ENCODE data around the gene CDC42EP4. TPM values are rescaled to one million over a fixed set of nuclear protein-coding genes. Genes with fewer than 3 reads are reported as not detected.
A peak's percentile ranks its signal among the peaks of the same experiment; 100 is the strongest.

The CDC42EP4 gene
- total and polyA plus RNA-seq, 9 of the 15 experiments (the other 6 are each of a cell fraction or from before 2014, with no cell fraction given) = 0.65 to 20.8 (median 12.3) TPM

DNA sequence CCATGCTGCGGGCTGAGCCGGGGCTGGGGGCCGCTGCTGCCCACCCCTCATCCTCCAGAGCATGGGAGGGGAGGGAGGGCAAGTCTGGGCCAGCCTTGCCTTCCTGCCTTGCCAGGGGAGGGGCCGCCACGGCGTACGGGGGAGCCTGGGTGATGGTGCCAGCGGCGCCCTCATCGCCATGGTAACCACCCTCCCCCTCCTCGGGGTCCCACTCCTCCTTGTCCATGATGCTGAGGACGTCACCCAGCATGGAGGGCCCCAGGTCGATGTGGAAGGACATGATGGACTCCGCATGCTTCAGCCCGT is 26.2 kb downstream of the CDC42EP4 start:
- Histone ChIP-seq H3K4me3 (no peak overlapping the region), H3K27me3 (ENCODE audit: control insufficient read depth in 2 of 2, insufficient read depth in 2 of 2, low read length in 2 of 2) (no peaks in the 10 kb centered on the region), H3K36me3 (ENCODE audit: control insufficient read depth, insufficient read depth, low read length) (peaks cover 22% of the 10 kb centered on the region; the same call in 2 of the 3 replicates), H4K20me1 (replicated peaks; ENCODE audit: control insufficient read depth, insufficient read depth, low read length) (peaks cover 37% of the 10 kb centered on the region), H3K9ac (ENCODE audit: insufficient read depth in 1 of 2, low read depth in 2 of 2, low read length in 2 of 2) (no peak overlapping the region), H3K79me2 (ENCODE audit: control insufficient read depth, insufficient read depth, low read length) (peaks cover 15% of the 10 kb centered on the region; the same call in 2 of the 3 replicates), H3K9me1 (ENCODE audit: control insufficient read depth, insufficient read depth, low read length) (peaks cover 4% of the 10 kb centered on the region), H3K4me1 (replicated peaks in 1 of 2; ENCODE audit: control insufficient read depth in 2 of 2, insufficient read depth in 2 of 2, low read length in 2 of 2) (peaks cover 20 to 43% of the 10 kb centered on the region in 2 experiments), H3K9me3 (replicated peaks; ENCODE audit: control insufficient read depth, insufficient read depth, low read depth, low read length) (no peaks in the 10 kb centered on the region), H3K27ac (ENCODE audit: extremely low read depth, low read depth, low read length) (no peak overlapping the region), H2AFZ (ENCODE audit: low read depth, low read length) (no peak overlapping the region), H3K4me2 (ENCODE audit: insufficient read depth, low read length) (no peak overlapping the region)
- BruUV-seq (replicated peaks) = no TSS peak
- intact Hi-C loops (cut with micrococcal nuclease) (no loop called here), in situ Hi-C loops (cut with MboI) (no loop called here)
- WGBS (ENCODE audit: insufficient coverage, low coverage, missing lambda C conversion rate) = 93% methylated on average over 8 of the region's 15 CpGs
- FAIRE-seq (no peak), DNase-seq (ENCODE audit: extremely low read depth in 1 of 4, low spot score in 3 of 4) (no peak), ATAC-seq (no peak)
- ChIA-PET POLR2A (no interaction called here), CTCF (ENCODE audit: low intra/inter-chr PET ratio) (no interaction called here)
- no peak for TF ChIP-seq CCNT2 (IDR thresholded peaks at IDR 0.05; ENCODE audit: borderline replicate concordance, extremely low read depth, insufficient read length, low read depth, low read length)
- TF ChIP-seq PHB2 (IDR thresholded peaks at IDR 0.05; ENCODE audit: low read depth) = no peak
- no peak for TF ChIP-seq ZNF282 (CRISPR knock-in tag; IDR thresholded peaks at IDR 0.05)
- TF ChIP-seq KHSRP (IDR thresholded peaks at IDR 0.05) = no peak
- TF ChIP-seq RFX1 (IDR thresholded peaks at IDR 0.05) = peak; percentile 69

DNA sequence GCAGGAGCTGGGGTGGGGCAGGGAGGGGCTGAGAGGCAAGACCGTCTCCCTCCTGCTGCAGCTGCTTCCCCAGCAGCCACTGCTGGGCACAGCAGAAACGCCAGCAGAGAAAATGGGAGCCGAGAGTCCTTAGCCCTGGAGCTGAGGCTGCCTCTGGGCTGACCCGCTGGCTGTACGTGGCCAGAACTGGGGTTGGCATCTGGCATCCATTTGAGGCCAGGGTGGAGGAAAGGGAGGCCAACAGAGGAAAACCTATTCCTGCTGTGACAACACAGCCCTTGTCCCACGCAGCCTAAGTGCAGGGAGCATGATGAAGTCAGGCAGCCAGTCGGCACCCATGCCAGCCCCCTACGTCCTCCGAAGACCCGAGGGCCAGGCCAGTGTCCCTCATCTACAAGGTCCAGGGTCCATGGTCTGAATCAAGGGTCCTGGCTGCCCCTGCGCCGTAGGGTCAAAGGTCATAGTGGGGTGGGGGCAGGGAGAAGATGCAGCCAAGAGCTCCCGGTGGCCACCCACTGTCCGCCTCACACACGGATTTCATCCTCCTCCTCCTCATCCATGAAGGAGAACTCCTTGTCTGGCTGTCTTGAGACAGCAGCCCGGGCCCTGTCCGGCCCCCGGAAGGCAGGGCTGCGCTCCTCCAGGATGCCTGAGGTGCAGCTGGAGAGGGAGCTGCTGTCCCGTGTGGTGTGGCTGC is 26.7 kb downstream of the CDC42EP4 start:
- in situ Hi-C loops (cut with MboI) = no loop called here
- Histone ChIP-seq H2AFZ (ENCODE audit: low read depth, low read length) (no peak overlapping the region), H3K79me2 (ENCODE audit: control insufficient read depth, insufficient read depth, low read length) (peaks cover 10% of the 10 kb centered on the region; the same call in 2 of the 3 replicates), H4K20me1 (replicated peaks; ENCODE audit: control insufficient read depth, insufficient read depth, low read length) (peaks cover 32% of the 10 kb centered on the region), H3K9me1 (ENCODE audit: control insufficient read depth, insufficient read depth, low read length) (peaks cover 4% of the 10 kb centered on the region), H3K4me1 (replicated peaks in 1 of 2; ENCODE audit: control insufficient read depth in 2 of 2, insufficient read depth in 2 of 2, low read length in 2 of 2) (peaks cover 15 to 39% of the 10 kb centered on the region in 2 experiments), H3K27ac (ENCODE audit: extremely low read depth, low read depth, low read length) (no peak overlapping the region), H3K4me2 (ENCODE audit: insufficient read depth, low read length) (no peak overlapping the region), H3K4me3 (no peak overlapping the region), H3K36me3 (ENCODE audit: control insufficient read depth, insufficient read depth, low read length) (peaks cover 22% of the 10 kb centered on the region; the same call in 2 of the 3 replicates), H3K27me3 (ENCODE audit: control insufficient read depth in 2 of 2, insufficient read depth in 2 of 2, low read length in 2 of 2) (no peaks in the 10 kb centered on the region), H3K9me3 (replicated peaks; ENCODE audit: control insufficient read depth, insufficient read depth, low read depth, low read length) (no peaks in the 10 kb centered on the region), H3K9ac (ENCODE audit: insufficient read depth in 1 of 2, low read depth in 2 of 2, low read length in 2 of 2) (no peak overlapping the region)
- TF ChIP-seq NR2C1 (IDR thresholded peaks at IDR 0.05) (peak; percentile 67), NR2C1 (tag; IDR thresholded peaks at IDR 0.05) (peak; percentile 81), TRIM28 (IDR thresholded peaks at IDR 0.05) (no peak), RBFOX2 (IDR thresholded peaks at IDR 0.05; ENCODE audit: low read depth, low read length) (no peak), ZNF830 (CRISPR knock-in tag; IDR thresholded peaks at IDR 0.05) (no peak), KDM1A (IDR thresholded peaks at IDR 0.05) (no peak), NCOA1 (IDR thresholded peaks at IDR 0.05; ENCODE audit: low read depth) (no peak), RCOR1 (IDR thresholded peaks at IDR 0.05; ENCODE audit: borderline replicate concordance in 1 of 2, low read depth in 2 of 2, low read length in 2 of 2) (no peak), MCM5 (IDR thresholded peaks at IDR 0.05; ENCODE audit: low read depth) (no peak), NR2C2 (CRISPR knock-in tag; IDR thresholded peaks at IDR 0.05) (peak; percentile 52; the same call in 1 of the 2 replicates), NR2C2 (tag; IDR thresholded peaks at IDR 0.05) (peak; percentile 49; the same call in 1 of the 2 replicates)
- TF ChIP-seq, protein P1, sequence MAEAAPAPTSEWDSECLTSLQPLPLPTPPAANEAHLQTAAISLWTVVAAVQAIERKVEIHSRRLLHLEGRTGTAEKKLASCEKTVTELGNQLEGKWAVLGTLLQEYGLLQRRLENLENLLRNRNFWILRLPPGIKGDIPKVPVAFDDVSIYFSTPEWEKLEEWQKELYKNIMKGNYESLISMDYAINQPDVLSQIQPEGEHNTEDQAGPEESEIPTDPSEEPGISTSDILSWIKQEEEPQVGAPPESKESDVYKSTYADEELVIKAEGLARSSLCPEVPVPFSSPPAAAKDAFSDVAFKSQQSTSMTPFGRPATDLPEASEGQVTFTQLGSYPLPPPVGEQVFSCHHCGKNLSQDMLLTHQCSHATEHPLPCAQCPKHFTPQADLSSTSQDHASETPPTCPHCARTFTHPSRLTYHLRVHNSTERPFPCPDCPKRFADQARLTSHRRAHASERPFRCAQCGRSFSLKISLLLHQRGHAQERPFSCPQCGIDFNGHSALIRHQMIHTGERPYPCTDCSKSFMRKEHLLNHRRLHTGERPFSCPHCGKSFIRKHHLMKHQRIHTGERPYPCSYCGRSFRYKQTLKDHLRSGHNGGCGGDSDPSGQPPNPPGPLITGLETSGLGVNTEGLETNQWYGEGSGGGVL (CRISPR knock-in tag; IDR thresholded peaks at IDR 0.05) = no peak
- DNase-seq (ENCODE audit: extremely low read depth in 1 of 4, low spot score in 3 of 4) (no peak), FAIRE-seq (no peak), ATAC-seq (no peak)
- intact Hi-C loops (cut with micrococcal nuclease) = no loop called here
- WGBS (ENCODE audit: insufficient coverage, low coverage, missing lambda C conversion rate) = 86% methylated on average over 11 of the region's 20 CpGs
- no TSS peak for BruUV-seq (replicated peaks)
- CTCF ChIA-PET (ENCODE audit: low intra/inter-chr PET ratio) = no interaction called here
- POLR2A ChIA-PET = interaction anchor here (0.6 to 1.1 kb wide), 2 partner anchors 246 to 340 kb away, joined by 3 read pairs; no protein-coding TSS in a partner anchor
